Osteocyte (in vitro differentiated cells): Measurements from ENCODE around the gene CA4. TPM values are rescaled to one million over a fixed set of nuclear protein-coding genes. Genes with fewer than 3 reads are reported as not detected.

ENCODE experiments used
- DNase-seq: peaks from one replicate; pipeline ENCODE4 v3.0.0; 2021; ENCODE audit warnings: mixed read lengths; ENCODE audit not compliant: unreplicated experiment; ENCODE audit errors: extremely low spot score
- H3K27ac Mint-ChIP-seq: one replicate; pipeline ENCODE4 v1.8.0; 2021; ENCODE audit warnings: mild to moderate bottlenecking, mixed read lengths; ENCODE audit not compliant: unreplicated experiment
- H3K27me3 Mint-ChIP-seq: one replicate; pipeline ENCODE4 v1.8.0; 2021; ENCODE audit warnings: mixed read lengths; ENCODE audit not compliant: unreplicated experiment
- H3K36me3 Mint-ChIP-seq: one replicate; pipeline ENCODE4 v1.8.0; 2021; ENCODE audit warnings: mixed read lengths; ENCODE audit not compliant: unreplicated experiment
- H3K4me1 Mint-ChIP-seq: one replicate; pipeline ENCODE4 v1.8.0; 2021; ENCODE audit warnings: mixed read lengths; ENCODE audit not compliant: unreplicated experiment
- H3K4me3 Mint-ChIP-seq: one replicate; pipeline ENCODE4 v1.8.0; 2021; ENCODE audit warnings: mild to moderate bottlenecking, moderate library complexity, mixed read lengths; ENCODE audit not compliant: unreplicated experiment
- H3K9me3 Mint-ChIP-seq: one replicate; pipeline ENCODE4 v1.8.0; 2021; ENCODE audit warnings: mixed read lengths; ENCODE audit not compliant: unreplicated experiment
- CTCF ChIP-seq: fragments of 200-600 bp; sonication (generic); IDR thresholded peaks from 2 replicates; pipeline ENCODE4 v1.5.0; 2021; ENCODE audit warnings: antibody characterized with exemption, mild to moderate bottlenecking, moderate library complexity
- total RNA-seq: library from RNA; stranded (reverse); gene quantifications from 2 replicates; pipeline ENCODE4 v1.2.1, GENCODE V29; 2021

CA4 gene
- total RNA-seq, 1 donor from 2014 or later: not detected

DNA sequence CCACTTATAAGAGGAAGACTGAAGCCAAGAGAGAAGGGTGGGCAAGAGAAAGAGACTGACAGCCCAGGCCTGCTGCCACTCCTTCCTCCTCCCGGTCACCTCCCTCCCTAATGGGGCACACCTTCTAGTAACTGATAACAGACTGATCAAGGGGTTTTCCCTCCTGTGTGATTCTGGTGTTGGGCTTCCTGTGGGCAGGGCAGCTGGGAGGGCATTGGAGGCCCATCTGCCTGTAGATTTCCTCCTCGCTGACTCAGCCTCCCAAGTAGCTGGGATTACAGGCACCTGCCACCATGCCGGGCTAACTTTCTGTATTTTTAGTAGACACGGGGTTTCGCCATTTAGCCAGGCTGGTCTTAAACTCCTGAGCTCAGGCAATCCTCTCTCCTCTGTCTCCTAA lies 16.2 kb downstream of the CA4 start:
- Mint-ChIP-seq H3K4me3 (no peak overlapping the region), H3K4me1 (peaks cover 17% of the 10 kb centered on the region), H3K9me3 (no peaks in the 10 kb centered on the region), H3K27me3 (peaks cover 7% of the 10 kb centered on the region), H3K27ac (no peak overlapping the region), H3K36me3 (no peaks in the 10 kb centered on the region)
- no peak for DNase-seq
- TF ChIP-seq CTCF: no peak

GRCh38 chr17:60167065-60167741 lies 17.4 kb downstream of the CA4 start:
- no peaks in the 10 kb centered on the region for H3K36me3 Mint-ChIP-seq
- no peak overlapping the region for H3K4me3 Mint-ChIP-seq
- no peaks in the 10 kb centered on the region for H3K9me3 Mint-ChIP-seq
- H3K27ac Mint-ChIP-seq: no peak overlapping the region
- peaks cover 7% of the 10 kb centered on the region for H3K27me3 Mint-ChIP-seq
- H3K4me1 Mint-ChIP-seq: peaks cover 27% of the 10 kb centered on the region
- DNase-seq: no peak
- TF ChIP-seq CTCF: no peak

GRCh38 chr17:60168654-60169053 lies 18.9 kb downstream of the CA4 start:
- DNase-seq: no peak
- Mint-ChIP-seq H3K36me3 (peaks cover 2% of the 10 kb centered on the region), H3K9me3 (no peaks in the 10 kb centered on the region), H3K4me3 (no peak overlapping the region), H3K4me1 (peaks cover 28% of the 10 kb centered on the region), H3K27me3 (peaks cover 7% of the 10 kb centered on the region), H3K27ac (no peak overlapping the region)
- no peak for TF ChIP-seq CTCF

GRCh38 chr17:60169921-60170817 lies 20.4 kb downstream of the CA4 start:
- peaks cover 7% of the 10 kb centered on the region for H3K27me3 Mint-ChIP-seq
- H3K27ac Mint-ChIP-seq: no peak overlapping the region
- DNase-seq: no peak

More at GRCh38 chr17:60169921-60170817, 20.4 kb downstream of the CA4 start:
- Mint-ChIP-seq H3K4me1 (peaks cover 31% of the 10 kb centered on the region), H3K4me3 (no peak overlapping the region), H3K9me3 (no peaks in the 10 kb centered on the region), H3K36me3 (peaks cover 2% of the 10 kb centered on the region)
- no peak for TF ChIP-seq CTCF
